ENCODE results near the gene CLEC14A.

CLEC14A gene

DNA sequence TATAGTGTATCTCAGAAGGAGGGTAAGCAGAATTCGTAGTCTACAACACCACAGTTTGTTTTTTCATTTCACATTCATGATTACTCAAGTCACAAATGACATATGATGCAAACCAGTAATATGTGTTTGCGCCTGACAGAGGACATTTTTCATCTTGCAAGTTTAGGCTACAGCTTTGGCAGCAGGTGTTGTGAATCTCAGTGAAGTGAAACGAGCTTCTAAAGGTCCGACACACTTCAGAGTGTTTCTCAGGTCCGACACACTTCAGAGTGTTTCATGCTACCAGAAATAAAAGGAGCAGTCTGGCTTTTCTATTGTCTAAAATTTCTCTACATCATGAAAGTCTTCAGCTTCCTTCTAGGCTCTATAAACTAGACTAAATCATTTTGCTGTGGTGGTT lies 22.7 kb downstream of the CLEC14A start:
- DNase-seq (ENCODE audit: low read depth in 1 of 2, low spot score in 1 of 2) = no peak
- in situ Hi-C loops (cut with HindIII; ENCODE audit: low pct_unique_long_range_greater_than_20kb, low sequenced_read_pairs) = no loop called here
- TF ChIP-seq JUND (IDR thresholded peaks at IDR 0.05; ENCODE audit: low read depth) = no peak

DNA sequence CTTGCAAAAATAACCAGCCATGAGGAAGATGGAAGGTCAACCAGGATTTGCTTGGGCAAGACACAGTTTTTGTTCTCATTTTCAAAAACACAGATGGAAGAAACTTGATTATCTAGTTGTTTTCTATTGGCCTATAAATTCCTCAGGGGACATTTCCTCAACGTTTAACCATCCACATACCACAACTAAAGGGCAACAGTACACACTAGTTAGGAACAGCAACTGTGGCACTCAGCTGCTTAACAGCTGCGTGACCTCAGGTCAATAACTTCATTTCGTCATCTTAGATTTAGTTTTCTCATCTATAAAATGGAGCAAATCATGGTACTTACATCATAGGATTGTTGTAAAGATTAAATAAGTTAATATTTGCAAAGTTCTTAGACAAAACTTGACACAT lies 29.5 kb downstream of the CLEC14A start:
- in situ Hi-C loops (cut with HindIII; ENCODE audit: low pct_unique_long_range_greater_than_20kb, low sequenced_read_pairs) = no loop called here
- no peak for DNase-seq (ENCODE audit: low read depth in 1 of 2, low spot score in 1 of 2)
- no peak for TF ChIP-seq JUND (IDR thresholded peaks at IDR 0.05; ENCODE audit: low read depth)

DNA sequence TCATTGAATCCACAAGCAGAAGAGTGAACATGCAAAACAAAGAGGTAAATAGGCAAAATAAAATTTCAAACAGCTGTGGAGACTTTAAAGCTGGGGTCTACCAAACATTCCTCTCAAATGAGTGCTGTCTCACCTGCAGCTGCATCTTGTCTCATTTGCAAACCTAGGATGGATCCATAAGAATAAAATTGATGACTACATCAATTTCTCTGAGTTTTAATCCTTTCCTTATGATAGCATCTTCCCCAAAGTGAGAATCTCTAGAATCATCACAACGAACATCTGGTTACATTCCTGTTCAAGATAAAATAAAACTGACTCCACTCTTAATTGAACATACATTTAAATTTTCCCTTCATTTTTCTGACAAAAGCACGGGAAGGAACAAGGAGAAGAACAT lies 29.9 kb downstream of the CLEC14A start:
- no peak for TF ChIP-seq JUND (IDR thresholded peaks at IDR 0.05; ENCODE audit: low read depth)
- DNase-seq (ENCODE audit: low read depth in 1 of 2, low spot score in 1 of 2) = no peak

DNA sequence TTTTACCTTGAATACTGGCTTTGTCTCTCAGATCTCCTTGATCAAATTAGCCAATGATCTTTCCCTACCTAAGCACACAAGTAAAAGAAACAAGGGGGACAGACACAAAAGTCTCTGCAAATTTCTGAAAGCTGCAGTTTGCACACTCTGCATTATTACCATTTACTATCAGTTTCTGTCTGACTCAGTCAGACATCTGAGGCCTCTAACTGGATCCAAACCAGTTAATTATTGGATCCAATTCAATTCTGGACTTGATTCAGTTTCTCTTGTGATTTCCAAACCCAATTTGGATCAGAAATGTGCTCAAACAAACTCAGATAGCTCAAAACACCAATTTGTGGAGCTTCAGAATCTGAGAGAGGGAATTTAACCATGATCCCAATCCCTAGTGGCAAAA lies 31.6 kb downstream of the CLEC14A start:
- no peak for TF ChIP-seq JUND (IDR thresholded peaks at IDR 0.05; ENCODE audit: low read depth)
- no peak for DNase-seq (ENCODE audit: low read depth in 1 of 2, low spot score in 1 of 2)
- in situ Hi-C loops (cut with HindIII; ENCODE audit: low pct_unique_long_range_greater_than_20kb, low sequenced_read_pairs) = no loop called here

More for the DNA sequence above, 29.9 kb downstream of the CLEC14A start:
- in situ Hi-C loops (cut with HindIII; ENCODE audit: low pct_unique_long_range_greater_than_20kb, low sequenced_read_pairs) = no loop called here

DNA sequence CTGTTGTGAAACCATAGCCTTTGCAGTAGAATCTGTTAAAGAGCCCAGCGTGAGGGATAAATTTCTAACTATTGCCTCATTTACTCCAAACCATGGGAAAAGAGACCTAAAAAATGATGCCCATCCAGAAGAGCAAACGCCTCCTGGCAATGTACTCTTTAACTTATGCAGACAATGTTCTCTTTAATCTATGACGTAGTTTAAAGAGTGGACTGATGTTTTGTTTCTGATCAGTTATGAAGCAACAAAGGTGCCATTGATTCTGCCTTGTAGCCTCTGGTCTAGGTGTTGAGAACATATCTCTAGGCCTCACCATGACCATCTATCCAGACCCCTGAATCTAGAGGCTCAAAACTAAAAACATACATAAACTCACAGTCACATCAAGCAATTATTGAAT lies 34.8 kb downstream of the CLEC14A start:
- no peak for DNase-seq (ENCODE audit: low read depth in 1 of 2, low spot score in 1 of 2)
- in situ Hi-C loops (cut with HindIII; ENCODE audit: low pct_unique_long_range_greater_than_20kb, low sequenced_read_pairs) = no loop called here
- no peak for TF ChIP-seq JUND (IDR thresholded peaks at IDR 0.05; ENCODE audit: low read depth)

DNA sequence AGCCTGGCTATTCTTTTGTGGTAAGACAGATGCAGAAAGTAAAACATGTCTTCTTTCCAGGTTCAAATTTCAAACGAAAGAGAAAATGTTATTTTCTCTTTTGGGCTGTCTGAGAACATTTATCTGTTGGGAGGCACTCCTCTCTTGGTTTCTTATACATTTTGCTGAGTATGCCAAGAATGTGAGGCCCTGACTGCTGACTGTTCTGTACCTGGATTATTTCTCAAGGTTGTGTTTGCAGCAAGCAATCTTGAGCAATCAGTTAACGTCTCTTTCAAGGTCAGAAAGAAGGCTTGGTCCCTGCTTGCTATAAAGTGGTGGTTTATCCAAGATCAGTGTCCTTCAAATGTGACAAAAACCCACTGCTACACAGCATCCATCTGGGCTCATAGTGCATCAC lies 38.3 kb downstream of the CLEC14A start:
- no peak for TF ChIP-seq JUND (IDR thresholded peaks at IDR 0.05; ENCODE audit: low read depth)
- in situ Hi-C loops (cut with HindIII; ENCODE audit: low pct_unique_long_range_greater_than_20kb, low sequenced_read_pairs) = no loop called here

DNA sequence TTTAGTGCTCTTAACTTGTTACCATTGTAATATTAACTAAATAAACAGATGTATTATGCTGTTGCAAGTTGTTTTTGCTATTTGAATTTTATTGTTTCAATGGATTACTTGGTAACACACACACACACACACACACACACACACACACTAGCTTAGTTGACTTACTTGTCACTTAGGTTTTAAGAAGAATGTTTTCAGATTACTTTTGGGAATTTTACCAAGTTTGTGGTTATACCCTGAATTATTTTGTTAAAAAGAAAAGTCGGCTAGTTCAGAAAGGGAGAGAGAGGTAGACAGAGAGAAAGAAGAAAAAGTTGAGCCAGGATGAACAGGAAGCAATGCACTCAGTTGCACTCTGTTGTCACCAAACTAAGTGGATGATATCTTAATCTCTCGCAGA lies 42.9 kb downstream of the CLEC14A start:
- in situ Hi-C loops (cut with HindIII; ENCODE audit: low pct_unique_long_range_greater_than_20kb, low sequenced_read_pairs) = no loop called here

More for the DNA sequence above, 38.3 kb downstream of the CLEC14A start:
- no peak for DNase-seq (ENCODE audit: low read depth in 1 of 2, low spot score in 1 of 2)

DNA sequence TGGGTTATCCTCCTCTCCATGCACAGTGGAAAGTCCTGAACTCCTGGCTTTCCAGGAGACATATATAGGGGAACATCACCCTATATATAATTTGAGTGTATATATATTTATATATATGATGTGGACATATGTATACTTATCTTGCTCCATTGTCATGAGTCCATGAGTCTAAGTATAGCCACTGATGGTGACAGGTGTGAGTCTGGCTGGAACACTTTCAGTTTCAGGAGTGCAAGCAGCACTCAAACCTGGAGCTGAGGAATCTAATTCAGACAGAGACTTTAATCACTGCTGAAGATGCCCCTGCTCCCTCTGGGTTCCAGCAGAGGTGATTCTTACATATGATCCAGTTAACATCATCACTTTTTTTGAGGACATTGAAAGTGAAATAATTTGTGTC lies 43.8 kb downstream of the CLEC14A start:
- no peak for TF ChIP-seq JUND (IDR thresholded peaks at IDR 0.05; ENCODE audit: low read depth)

More for the DNA sequence above, 42.9 kb downstream of the CLEC14A start:
- DNase-seq (ENCODE audit: low read depth in 1 of 2, low spot score in 1 of 2) = no peak
- no peak for TF ChIP-seq JUND (IDR thresholded peaks at IDR 0.05; ENCODE audit: low read depth)

DNA sequence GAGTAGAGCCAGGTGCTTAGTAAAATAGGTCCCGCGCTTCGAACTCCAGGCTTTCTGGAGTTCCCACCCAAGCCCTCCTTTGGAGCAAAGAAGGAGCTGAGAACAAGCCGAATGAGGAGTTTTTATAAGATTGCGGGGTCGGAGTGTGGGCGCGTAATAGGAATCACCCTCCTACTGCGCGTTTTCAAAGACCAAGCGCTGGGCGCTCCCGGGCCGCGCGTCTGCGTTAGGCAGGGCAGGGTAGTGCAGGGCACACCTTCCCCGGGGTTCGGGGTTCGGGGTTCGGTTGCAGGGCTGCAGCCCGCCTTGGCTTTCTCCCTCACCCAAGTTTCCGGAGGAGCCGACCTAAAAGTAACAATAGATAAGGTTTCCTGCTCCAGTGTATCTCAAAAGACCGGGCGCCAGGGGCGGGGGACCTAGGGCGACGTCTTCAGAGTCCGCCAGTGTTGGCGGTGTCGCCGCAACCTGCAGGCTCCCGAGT lies 44.6 kb downstream of the CLEC14A start:
- TF ChIP-seq JUND (IDR thresholded peaks at IDR 0.05; ENCODE audit: low read depth) = no peak
- in situ Hi-C loops (cut with HindIII; ENCODE audit: low pct_unique_long_range_greater_than_20kb, low sequenced_read_pairs) = no loop called here
- DNase-seq (ENCODE audit: low read depth in 1 of 2, low spot score in 1 of 2) = no peak

More for the DNA sequence above, 43.8 kb downstream of the CLEC14A start:
- no peak for DNase-seq (ENCODE audit: low read depth in 1 of 2, low spot score in 1 of 2)
- in situ Hi-C loops (cut with HindIII; ENCODE audit: low pct_unique_long_range_greater_than_20kb, low sequenced_read_pairs) = no loop called here

DNA sequence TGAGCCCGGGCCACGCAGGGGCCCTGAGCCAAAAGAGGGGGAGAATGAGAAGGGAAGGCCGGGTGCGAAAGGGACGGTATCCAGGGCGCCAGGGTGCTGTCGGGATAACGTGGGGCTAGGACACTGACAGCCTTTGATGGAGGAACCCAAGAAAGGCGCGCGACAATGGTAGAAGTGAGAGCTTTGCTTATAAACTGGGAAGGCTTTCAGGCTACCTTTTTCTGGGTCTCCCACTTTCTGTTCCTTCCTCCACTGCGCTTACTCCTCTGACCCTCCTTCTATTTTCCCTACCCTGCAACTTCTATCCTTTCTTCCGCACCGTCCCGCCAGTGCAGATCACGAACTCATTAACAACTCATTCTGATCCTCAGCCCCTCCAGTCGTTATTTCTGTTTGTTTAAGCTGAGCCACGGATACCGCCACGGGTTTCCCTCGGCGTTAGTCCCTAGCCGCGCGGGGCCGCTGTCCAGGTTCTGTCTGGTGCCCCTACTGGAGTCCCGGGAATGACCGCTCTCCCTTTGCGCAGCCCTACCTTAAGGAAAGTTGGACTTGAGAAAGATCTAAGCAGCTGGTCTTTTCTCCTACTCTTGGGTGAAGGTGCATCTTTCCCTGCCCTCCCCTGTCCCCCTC lies 45.2 kb downstream of the CLEC14A start:
- DNase-seq (ENCODE audit: low read depth in 1 of 2, low spot score in 1 of 2) = no peak
- in situ Hi-C loops (cut with HindIII; ENCODE audit: low pct_unique_long_range_greater_than_20kb, low sequenced_read_pairs) = no loop called here
- no peak for TF ChIP-seq JUND (IDR thresholded peaks at IDR 0.05; ENCODE audit: low read depth)

DNA sequence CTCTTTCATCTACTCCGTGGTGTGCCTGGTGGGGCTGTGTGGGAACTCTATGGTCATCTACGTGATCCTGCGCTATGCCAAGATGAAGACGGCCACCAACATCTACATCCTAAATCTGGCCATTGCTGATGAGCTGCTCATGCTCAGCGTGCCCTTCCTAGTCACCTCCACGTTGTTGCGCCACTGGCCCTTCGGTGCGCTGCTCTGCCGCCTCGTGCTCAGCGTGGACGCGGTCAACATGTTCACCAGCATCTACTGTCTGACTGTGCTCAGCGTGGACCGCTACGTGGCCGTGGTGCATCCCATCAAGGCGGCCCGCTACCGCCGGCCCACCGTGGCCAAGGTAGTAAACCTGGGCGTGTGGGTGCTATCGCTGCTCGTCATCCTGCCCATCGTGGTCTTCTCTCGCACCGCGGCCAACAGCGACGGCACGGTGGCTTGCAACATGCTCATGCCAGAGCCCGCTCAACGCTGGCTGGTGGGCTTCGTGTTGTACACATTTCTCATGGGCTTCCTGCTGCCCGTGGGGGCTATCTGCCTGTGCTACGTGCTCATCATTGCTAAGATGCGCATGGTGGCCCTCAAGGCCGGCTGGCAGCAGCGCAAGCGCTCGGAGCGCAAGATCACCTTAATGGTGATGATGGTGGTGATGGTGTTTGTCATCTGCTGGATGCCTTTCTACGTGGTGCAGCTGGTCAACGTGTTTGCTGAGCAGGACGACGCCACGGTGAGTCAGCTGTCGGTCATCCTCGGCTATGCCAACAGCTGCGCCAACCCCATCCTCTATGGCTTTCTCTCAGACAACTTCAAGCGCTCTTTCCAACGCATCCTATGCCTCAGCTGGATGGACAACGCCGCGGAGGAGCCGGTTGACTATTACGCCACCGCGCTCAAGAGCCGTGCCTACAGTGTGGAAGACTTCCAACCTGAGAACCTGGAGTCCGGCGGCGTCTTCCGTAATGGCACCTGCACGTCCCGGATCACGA lies 46.0 kb downstream of the CLEC14A start:
- no peak for DNase-seq (ENCODE audit: low read depth in 1 of 2, low spot score in 1 of 2)
- TF ChIP-seq JUND (IDR thresholded peaks at IDR 0.05; ENCODE audit: low read depth) = no peak
- in situ Hi-C loops (cut with HindIII; ENCODE audit: low pct_unique_long_range_greater_than_20kb, low sequenced_read_pairs) = no loop called here

DNA sequence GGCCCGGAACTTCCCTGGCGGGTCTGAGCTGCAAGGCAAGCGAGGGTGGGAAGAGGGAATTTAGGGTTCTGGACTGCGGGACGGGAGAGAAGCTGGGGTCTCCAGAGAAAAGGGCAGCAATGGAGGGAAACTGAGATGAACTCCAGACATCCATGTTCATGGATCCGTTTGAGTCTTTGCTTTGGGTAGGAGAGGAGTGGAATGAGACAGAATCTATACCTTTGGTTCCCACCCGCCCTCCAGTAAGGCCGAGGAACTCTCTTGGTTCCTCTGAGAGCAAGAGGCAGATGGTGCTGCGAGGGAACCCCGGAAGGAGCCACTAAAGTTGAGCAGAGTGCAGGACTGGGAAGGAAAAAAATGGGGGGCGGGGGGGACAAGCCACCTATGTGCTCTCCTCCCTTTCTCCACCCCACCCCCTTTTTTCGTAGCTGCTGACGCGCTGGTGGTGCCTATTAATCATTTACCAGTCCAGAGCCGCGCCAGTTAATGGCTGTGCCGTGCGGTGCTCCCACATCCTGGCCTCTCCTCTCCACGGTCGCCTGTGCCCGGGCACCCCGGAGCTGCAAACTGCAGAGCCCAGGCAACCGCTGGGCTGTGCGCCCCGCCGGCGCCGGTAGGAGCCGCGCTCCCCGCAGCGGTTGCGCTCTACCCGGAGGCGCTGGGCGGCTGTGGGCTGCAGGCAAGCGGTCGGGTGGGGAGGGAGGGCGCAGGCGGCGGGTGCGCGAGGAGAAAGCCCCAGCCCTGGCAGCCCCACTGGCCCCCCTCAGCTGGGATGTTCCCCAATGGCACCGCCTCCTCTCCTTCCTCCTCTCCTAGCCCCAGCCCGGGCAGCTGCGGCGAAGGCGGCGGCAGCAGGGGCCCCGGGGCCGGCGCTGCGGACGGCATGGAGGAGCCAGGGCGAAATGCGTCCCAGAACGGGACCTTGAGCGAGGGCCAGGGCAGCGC lies 47.0 kb downstream of the CLEC14A start:
- in situ Hi-C loops (cut with HindIII; ENCODE audit: low pct_unique_long_range_greater_than_20kb, low sequenced_read_pairs) = no loop called here
- TF ChIP-seq JUND (IDR thresholded peaks at IDR 0.05; ENCODE audit: low read depth) = no peak
- DNase-seq (ENCODE audit: low read depth in 1 of 2, low spot score in 1 of 2) = no peak

Data from T47D (cell line).